B cell (primary cell): Measurements from ENCODE around the gene OPHN1. TPM values are rescaled to one million over a fixed set of nuclear protein-coding genes. Genes with fewer than 3 reads are reported as not detected.

Source experiments
- ATAC-seq: fragments of 200-7000 bp; cut with Tn5 transposase; one replicate; pipeline ENCODE4 v1.10.0; 2021; ENCODE audit warnings: low read depth, mild to moderate bottlenecking, moderate number of reproducible peaks, moderate library complexity
- CTCF ChIA-PET: fragments of 350-600 bp; sonication (Branson Sonifier 250); formaldehyde crosslinking; loops from one replicate; lab custom pipeline; 2021; ENCODE audit warnings: antibody characterized with exemption, inconsistent platforms; lab: Charles Lee
- POLR2A ChIA-PET: fragments of 350-600 bp; sonication (Branson Sonifier 250); formaldehyde crosslinking; loops from one replicate; lab custom pipeline; 2021; ENCODE audit warnings: antibody characterized with exemption; lab: Charles Lee
- DNase-seq: peaks from one replicate; pipeline ENCODE4 v3.0.0; 2013
- H2AFZ ChIP-seq: 2 replicates; pipeline ENCODE4 v1.6.1; 2012; ENCODE audit warnings: mild to moderate bottlenecking, low read depth, low read length; ENCODE audit not compliant: insufficient read depth, poor library complexity, severe bottlenecking
- H3K27ac ChIP-seq, 2 donors: 1 replicate in 1 of 2; 2 replicates in 1 of 2; pipeline ENCODE4 v1.5.1; 2012 to 2013; ENCODE audit warnings: low read length in 2 of 2, mild to moderate bottlenecking in 2 of 2, moderate library complexity in 1 of 2
- H3K27me3 ChIP-seq, 4 experiments: fragments of 200-600 bp in 1 of 4; sonication (generic) in 1 of 4; replicated peaks in 1 of 4; 1 replicate in 2 of 4; 2 replicates in 2 of 4; pipeline versions ENCODE4 v1.6.1 to v1.7.0; 2013 to 2016; ENCODE audit warnings: low read length in 3 of 4, mild to moderate bottlenecking in 2 of 4, mixed read lengths in 1 of 4, moderate library complexity in 1 of 4; ENCODE audit not compliant: insufficient read depth in 4 of 4, control insufficient read depth in 3 of 4; ENCODE audit errors: control extremely low read depth in 1 of 4
- H3K36me3 ChIP-seq, 2 experiments: replicated peaks in 1 of 2; 1 replicate in 1 of 2; 2 replicates in 1 of 2; pipeline versions ENCODE4 v1.6.1 to v1.7.1; 2013; ENCODE audit warnings: low read length in 1 of 2; ENCODE audit not compliant: insufficient read depth in 2 of 2, control insufficient read depth in 1 of 2; ENCODE audit errors: control extremely low read depth in 1 of 2, extremely low read depth in 1 of 2
- H3K4me1 ChIP-seq, 2 donors: fragments of 200-600 bp in 1 of 2; sonication (generic) in 1 of 2; 1 replicate in 1 of 2; 2 replicates in 1 of 2; pipeline versions ENCODE4 v1.5.1 to v1.6.1; 2013 to 2017; ENCODE audit warnings: low read length in 2 of 2; ENCODE audit not compliant: control insufficient read depth in 2 of 2, insufficient read depth in 2 of 2
- H3K4me2 ChIP-seq: replicated peaks from 2 replicates; pipeline ENCODE3; 2012; ENCODE audit warnings: mild to moderate bottlenecking, low read depth, low read length; ENCODE audit not compliant: poor library complexity, severe bottlenecking
- H3K4me3 ChIP-seq, 5 experiments: fragments of 200-600 bp in 1 of 5; sonication (generic) in 1 of 5; 1 replicate in 3 of 5; 2 replicates in 2 of 5; pipeline versions ENCODE4 v1.5.1 to v1.7.0; 2011 to 2016; ENCODE audit warnings: low read length in 4 of 5, mild to moderate bottlenecking in 4 of 5, low read depth in 2 of 5, control low read depth in 1 of 5, moderate library complexity in 1 of 5; ENCODE audit not compliant: insufficient read depth in 1 of 5; ENCODE audit errors: control extremely low read depth in 1 of 5, extremely low read depth in 1 of 5
- H3K79me2 ChIP-seq: fragments of 200-600 bp; sonication (generic); one replicate; pipeline ENCODE4 v1.6.0; 2016; ENCODE audit warnings: low read length; ENCODE audit not compliant: control insufficient read depth, insufficient read depth
- H3K9ac ChIP-seq: fragments of 200-600 bp; sonication (generic); 2 replicates; pipeline ENCODE4 v1.6.1; 2017; ENCODE audit warnings: mild to moderate bottlenecking, low read length, moderate library complexity
- H3K9me3 ChIP-seq, 3 donors: one replicate each; pipeline versions ENCODE4 v1.6.1 to v1.7.1; 2013; ENCODE audit warnings: low read length in 2 of 3; ENCODE audit not compliant: control insufficient read depth in 2 of 3, insufficient read depth in 1 of 3; ENCODE audit errors: control extremely low read depth in 1 of 3
- H4K20me1 ChIP-seq: 2 replicates; pipeline ENCODE4 v1.6.0; 2012; ENCODE audit warnings: mild to moderate bottlenecking, low read length; ENCODE audit not compliant: insufficient read depth, control insufficient read depth, poor library complexity, severe bottlenecking
- H3K27ac Mint-ChIP-seq: one replicate; pipeline ENCODE4 v1.8.0; 2021; ENCODE audit warnings: mixed read lengths
- H3K27me3 Mint-ChIP-seq: one replicate; pipeline ENCODE4 v1.8.0; 2021; ENCODE audit warnings: mixed read lengths
- H3K4me1 Mint-ChIP-seq: one replicate; pipeline ENCODE4 v1.8.0; 2021; ENCODE audit warnings: mixed read lengths
- H3K4me3 Mint-ChIP-seq: one replicate; pipeline ENCODE4 v1.8.0; 2021; ENCODE audit warnings: mixed read lengths
- H3K9me3 Mint-ChIP-seq: one replicate; pipeline ENCODE4 v1.8.0; 2022; ENCODE audit warnings: mixed read lengths; ENCODE audit not compliant: insufficient read depth
- CTCF ChIP-seq: fragments of 200-600 bp; IDR thresholded peaks from one replicate; pipeline ENCODE4 v1.8.0; 2022; ENCODE audit warnings: antibody characterized with exemption, mild to moderate bottlenecking
- EZH2 ChIP-seq: IDR thresholded peaks from 2 replicates; pipeline ENCODE4 v1.6.1; 2012; ENCODE audit warnings: borderline replicate concordance, low read depth, mild to moderate bottlenecking, moderate library complexity, low read length; ENCODE audit not compliant: insufficient read depth, poor library complexity, severe bottlenecking
- WGBS: methylation state at CpG from one replicate; pipeline ENCODE4 v1.1.5; 2013; ENCODE audit warnings: missing lambda C conversion rate; ENCODE audit not compliant: insufficient coverage; 5-methylcytosine and 5-hydroxymethylcytosine counted together
- intact Hi-C: fragments of 100-400 bp; cut with micrococcal nuclease; formaldehyde crosslinking; loops from one replicate; pipeline ENCODE4 v1.10.0; 2022
- polyA plus RNA-seq: library from polyadenylated mRNA; depleted of rRNA; stranded (reverse); fragments of >200 nt; gene quantifications from 2 replicates; pipeline ENCODE4 v1.2.3, GENCODE V29; 2012
- total RNA-seq, 2 donors: library from RNA; stranded (reverse); fragments of 120-200 nt in 1 of 2; gene quantifications; 1 replicate in 1 of 2; 2 replicates in 1 of 2; pipeline versions ENCODE4 v1.2.3 to v1.2.4, GENCODE V29; 2013 to 2022

OPHN1 gene
- total and polyA plus RNA-seq, 2 donors (not counting 1 experiment from before 2014, with no cell fraction given) = 0.03 to 0.17 TPM

GRCh38 chrX:68431836-68432235 is 1.5 kb downstream of the OPHN1 start:
- peaks cover 30% of the 10 kb centered on the region for H3K27me3 Mint-ChIP-seq
- no peaks in the 10 kb centered on the region for H3K9me3 Mint-ChIP-seq
- Histone ChIP-seq H3K27ac (no peak overlapping the region), H2AFZ (no peak overlapping the region), H3K27me3 (peaks cover 0 to 22% (median 6%) of the 10 kb centered on the region in 4 experiments), H4K20me1 (no peaks in the 10 kb centered on the region), H3K4me2 (no peak overlapping the region), H3K4me1 (peaks cover 4 to 14% of the 10 kb centered on the region in 2 donors), H3K36me3 (no peaks in the 10 kb centered on the region), H3K79me2 (no peaks in the 10 kb centered on the region), H3K9me3 (peaks cover 0 to 3% (median 0%) of the 10 kb centered on the region in 3 donors), H3K9ac (no peak overlapping the region), H3K4me3 (no peak overlapping the region)
- intact Hi-C loops = no loop called here
- ChIA-PET POLR2A (no interaction called here), CTCF (no interaction called here)
- H3K4me3 Mint-ChIP-seq = no peak overlapping the region
- H3K4me1 Mint-ChIP-seq = peaks cover 9% of the 10 kb centered on the region
- DNase-seq (no peak), ATAC-seq (no peak)
- TF ChIP-seq CTCF = no peak
- no peak for TF ChIP-seq EZH2
- H3K27ac Mint-ChIP-seq = no peak overlapping the region
- WGBS = no CpG with 5 or more reads among the region's 2 CpGs

GRCh38 chrX:68429216-68429615 is 4.1 kb downstream of the OPHN1 start:
- Histone ChIP-seq H4K20me1 (no peaks in the 10 kb centered on the region), H3K4me1 (peaks cover 4 to 14% of the 10 kb centered on the region in 2 donors), H3K27ac (no peak overlapping the region), H2AFZ (no peak overlapping the region), H3K4me3 (no peak overlapping the region), H3K9me3 (peaks cover 0 to 3% (median 0%) of the 10 kb centered on the region in 3 donors), H3K4me2 (no peak overlapping the region), H3K9ac (no peak overlapping the region), H3K79me2 (no peaks in the 10 kb centered on the region), H3K36me3 (no peaks in the 10 kb centered on the region), H3K27me3 (peaks cover 0 to 22% (median 6%) of the 10 kb centered on the region in 4 experiments)
- POLR2A ChIA-PET = no interaction called here
- H3K4me1 Mint-ChIP-seq = peaks cover 9% of the 10 kb centered on the region
- no peak overlapping the region for H3K4me3 Mint-ChIP-seq
- H3K27me3 Mint-ChIP-seq = peaks cover 20% of the 10 kb centered on the region
- intact Hi-C loops = no loop called here
- no peak for DNase-seq
- no peak overlapping the region for H3K27ac Mint-ChIP-seq
- 94% methylated on average over 8 of the region's 10 CpGs for WGBS
- no peak for ATAC-seq
- CTCF ChIA-PET = no interaction called here
- H3K9me3 Mint-ChIP-seq = no peaks in the 10 kb centered on the region
- TF ChIP-seq CTCF (no peak), EZH2 (no peak)
